ENCODE data around the gene APBA2. TPM values are rescaled to one million over a fixed set of nuclear protein-coding genes. Genes with fewer than 3 reads are reported as not detected.

APBA2 gene
- total RNA-seq, 2 experiments from 2014 or later: not detected

GRCh38 chr15:28986108-28986507 lies 100.3 kb downstream of the APBA2 start:
- Histone ChIP-seq H3K4me2 (ENCODE audit: low read length) (no peak overlapping the region), H3K9me3 (ENCODE audit: low read length) (no peaks in the 10 kb centered on the region), H4K20me1 (ENCODE audit: insufficient read depth, low read length) (no peaks in the 10 kb centered on the region), H2AFZ (ENCODE audit: low read length) (no peak overlapping the region), H3K27ac (ENCODE audit: low read depth, low read length, poor library complexity, severe bottlenecking) (no peak overlapping the region), H3K79me2 (ENCODE audit: insufficient read depth, low read depth, low read length) (no peaks in the 10 kb centered on the region), H3K36me3 (ENCODE audit: insufficient read depth, low read length) (no peaks in the 10 kb centered on the region), H3K4me3 (ENCODE audit: low read depth, low read length, poor library complexity, severe bottlenecking) (no peak overlapping the region), H3K9me2 (ENCODE audit: insufficient read depth, low read length) (no peaks in the 10 kb centered on the region), H3K4me1 (ENCODE audit: insufficient read depth, low read length, poor library complexity, severe bottlenecking) (no peaks in the 10 kb centered on the region)
- no peak for DNase-seq (ENCODE audit: low spot score)
- BruUV-seq (replicated peaks): no TSS peak
- ChIA-PET CTCF (ENCODE audit: unreplicated experiment) (no interaction called here), POLR2A (no interaction called here)
- intact Hi-C loops (cut with micrococcal nuclease; ENCODE audit: unreplicated experiment): no loop called here
- TF ChIP-seq EZH2phosphoT487 (IDR thresholded peaks at IDR 0.05; ENCODE audit: borderline replicate concordance, low read depth, low read length): no peak
- TF ChIP-seq, protein P1, sequence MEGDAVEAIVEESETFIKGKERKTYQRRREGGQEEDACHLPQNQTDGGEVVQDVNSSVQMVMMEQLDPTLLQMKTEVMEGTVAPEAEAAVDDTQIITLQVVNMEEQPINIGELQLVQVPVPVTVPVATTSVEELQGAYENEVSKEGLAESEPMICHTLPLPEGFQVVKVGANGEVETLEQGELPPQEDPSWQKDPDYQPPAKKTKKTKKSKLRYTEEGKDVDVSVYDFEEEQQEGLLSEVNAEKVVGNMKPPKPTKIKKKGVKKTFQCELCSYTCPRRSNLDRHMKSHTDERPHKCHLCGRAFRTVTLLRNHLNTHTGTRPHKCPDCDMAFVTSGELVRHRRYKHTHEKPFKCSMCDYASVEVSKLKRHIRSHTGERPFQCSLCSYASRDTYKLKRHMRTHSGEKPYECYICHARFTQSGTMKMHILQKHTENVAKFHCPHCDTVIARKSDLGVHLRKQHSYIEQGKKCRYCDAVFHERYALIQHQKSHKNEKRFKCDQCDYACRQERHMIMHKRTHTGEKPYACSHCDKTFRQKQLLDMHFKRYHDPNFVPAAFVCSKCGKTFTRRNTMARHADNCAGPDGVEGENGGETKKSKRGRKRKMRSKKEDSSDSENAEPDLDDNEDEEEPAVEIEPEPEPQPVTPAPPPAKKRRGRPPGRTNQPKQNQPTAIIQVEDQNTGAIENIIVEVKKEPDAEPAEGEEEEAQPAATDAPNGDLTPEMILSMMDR (conservative IDR thresholded peaks at IDR 0.05; ENCODE audit: low read length): no peak

DNA sequence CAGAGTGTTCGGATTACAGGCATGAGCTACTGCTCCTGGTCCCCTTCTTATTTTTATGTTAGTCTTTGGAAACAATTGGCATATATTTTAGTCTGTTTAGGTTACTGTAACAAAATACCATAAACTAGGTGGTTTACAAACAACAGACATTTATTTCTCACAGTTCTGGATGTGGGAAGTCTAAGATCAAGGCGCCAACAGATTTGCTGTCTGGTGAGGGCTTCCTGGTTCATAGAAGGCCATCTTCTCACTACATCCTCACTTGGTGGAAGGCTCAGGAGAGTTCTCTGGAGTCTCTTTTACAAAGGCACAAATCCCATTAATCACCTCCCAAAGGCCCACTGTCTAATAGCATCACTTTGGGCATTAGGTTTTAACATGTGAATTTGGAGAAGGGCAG lies 101.0 kb downstream of the APBA2 start:
- POLR2A ChIA-PET: no interaction called here
- no peaks in the 10 kb centered on the region for H4K20me1 ChIP-seq (ENCODE audit: insufficient read depth, low read length)
- intact Hi-C loops (cut with micrococcal nuclease; ENCODE audit: unreplicated experiment): no loop called here
- TF ChIP-seq EZH2phosphoT487 (IDR thresholded peaks at IDR 0.05; ENCODE audit: borderline replicate concordance, low read depth, low read length): no peak
- TF ChIP-seq, protein P1 (conservative IDR thresholded peaks at IDR 0.05; ENCODE audit: low read length): no peak
- H3K36me3 ChIP-seq (ENCODE audit: insufficient read depth, low read length): no peaks in the 10 kb centered on the region
- CTCF ChIA-PET (ENCODE audit: unreplicated experiment): no interaction called here
- H3K9me3 ChIP-seq (ENCODE audit: low read length): no peaks in the 10 kb centered on the region
- H3K4me3 ChIP-seq (ENCODE audit: low read depth, low read length, poor library complexity, severe bottlenecking): no peak overlapping the region
- H3K4me2 ChIP-seq (ENCODE audit: low read length): no peak overlapping the region
- no peaks in the 10 kb centered on the region for H3K9me2 ChIP-seq (ENCODE audit: insufficient read depth, low read length)
- no peaks in the 10 kb centered on the region for H3K4me1 ChIP-seq (ENCODE audit: insufficient read depth, low read length, poor library complexity, severe bottlenecking)
- no peak for DNase-seq (ENCODE audit: low spot score)
- no peak overlapping the region for H2AFZ ChIP-seq (ENCODE audit: low read length)
- H3K79me2 ChIP-seq (ENCODE audit: insufficient read depth, low read depth, low read length): no peaks in the 10 kb centered on the region
- no TSS peak for BruUV-seq (replicated peaks)
- H3K27ac ChIP-seq (ENCODE audit: low read depth, low read length, poor library complexity, severe bottlenecking): no peak overlapping the region

- TF ChIP-seq, protein P1 (conservative IDR thresholded peaks at IDR 0.05; ENCODE audit: low read length): no peak
- TF ChIP-seq EZH2phosphoT487 (IDR thresholded peaks at IDR 0.05; ENCODE audit: borderline replicate concordance, low read depth, low read length): no peak
- no peak for DNase-seq (ENCODE audit: low spot score)
- H3K4me3 ChIP-seq (ENCODE audit: low read depth, low read length, poor library complexity, severe bottlenecking): no peak overlapping the region
- no peak overlapping the region for H2AFZ ChIP-seq (ENCODE audit: low read length)
- intact Hi-C loops (cut with micrococcal nuclease; ENCODE audit: unreplicated experiment): no loop called here
- H4K20me1 ChIP-seq (ENCODE audit: insufficient read depth, low read length): no peaks in the 10 kb centered on the region
- no peaks in the 10 kb centered on the region for H3K4me1 ChIP-seq (ENCODE audit: insufficient read depth, low read length, poor library complexity, severe bottlenecking)
- H3K79me2 ChIP-seq (ENCODE audit: insufficient read depth, low read depth, low read length): no peaks in the 10 kb centered on the region
- H3K9me2 ChIP-seq (ENCODE audit: insufficient read depth, low read length): no peaks in the 10 kb centered on the region
- no peak overlapping the region for H3K4me2 ChIP-seq (ENCODE audit: low read length)
- no peaks in the 10 kb centered on the region for H3K9me3 ChIP-seq (ENCODE audit: low read length)
- H3K36me3 ChIP-seq (ENCODE audit: insufficient read depth, low read length): no peaks in the 10 kb centered on the region
- ChIA-PET CTCF (ENCODE audit: unreplicated experiment) (no interaction called here), POLR2A (no interaction called here)
- no peak overlapping the region for H3K27ac ChIP-seq (ENCODE audit: low read depth, low read length, poor library complexity, severe bottlenecking)
- no TSS peak for BruUV-seq (replicated peaks)
Measured at GRCh38 chr15:28987337-28987736, 101.6 kb downstream of the APBA2 start.

Measured in OCI-LY7 (cell line).